Erythroblast (primary cell): ENCODE data around the gene STX8.

Experiments used
- GATA1 ChIP-seq: IDR thresholded peaks from 2 replicates; pipeline ENCODE4 v1.6.1; 2011; ENCODE audit warnings: low read depth, mild to moderate bottlenecking, control low read depth, low read length, moderate library complexity
- POLR2A ChIP-seq: IDR thresholded peaks from 2 replicates; pipeline ENCODE4 v1.6.1; 2011; ENCODE audit warnings: mild to moderate bottlenecking, low read length

- TF ChIP-seq POLR2A = no peak
- TF ChIP-seq GATA1 = no peak
These were observed 277.5 kb downstream of the STX8 start for GRCh38 chr17:9298135-9298534.
